DMS 273 (cell line): ENCODE data around the gene WWC2.
A peak's percentile ranks its signal among the peaks of the same experiment; 100 is the strongest.
"Not testable (repeated sequence)": the region's sequence is repeated elsewhere in the genome, so short reads cannot be mapped to it uniquely, and the experiment has no call there.

Experiments used
- DNase-seq: peaks from one replicate; lab custom pipeline; 2025; ENCODE audit not compliant: unreplicated experiment; lab: John Stamatoyannopoulos, UW

The WWC2 gene

GRCh38 chr4:183289688-183290087 is 190.6 kb downstream of the WWC2 start:
- peak; percentile 2 for DNase-seq

- DNase-seq, result no peak
Measured at GRCh38 chr4:183291070-183291469, 192.0 kb downstream of the WWC2 start.

DNA sequence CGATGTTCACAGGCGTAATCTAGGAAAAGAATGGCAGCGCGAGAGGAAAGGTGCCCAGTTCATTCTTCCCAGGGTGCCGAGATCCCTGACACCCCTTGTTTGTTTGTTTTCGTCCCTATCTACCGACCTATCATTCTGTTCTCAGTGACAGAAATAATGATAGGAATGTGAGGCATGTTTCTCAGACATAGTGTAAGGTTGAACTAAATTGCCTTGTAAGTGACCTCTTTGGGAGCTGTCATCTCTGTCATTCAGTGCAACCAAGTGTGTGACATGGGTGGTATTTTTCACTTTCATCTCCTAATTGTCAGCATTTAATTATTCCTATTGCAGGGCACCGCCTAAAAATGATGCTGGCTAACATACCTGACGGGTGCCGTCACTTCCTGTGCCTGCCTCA is 196.7 kb downstream of the WWC2 start:
- no peak for DNase-seq

DNA sequence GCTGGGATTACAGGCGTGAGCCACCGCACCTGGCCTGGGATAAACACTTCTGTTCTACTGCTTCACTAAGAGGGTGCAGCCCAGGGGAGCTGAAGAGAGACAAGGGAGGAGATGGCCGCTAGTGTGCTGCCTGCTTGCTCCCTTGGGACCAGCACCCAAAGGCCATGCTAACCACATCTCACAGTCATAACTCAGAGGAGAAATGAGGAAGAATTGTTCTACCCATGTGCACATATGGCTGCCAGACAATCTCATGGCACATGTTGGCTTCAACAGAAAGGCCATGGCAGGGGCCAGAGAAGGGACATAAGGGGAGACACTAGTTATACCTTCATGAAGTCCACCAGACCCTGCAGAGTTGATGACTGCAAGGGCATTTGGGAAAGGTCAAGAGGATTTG is 198.6 kb downstream of the WWC2 start:
- no peak for DNase-seq

DNA sequence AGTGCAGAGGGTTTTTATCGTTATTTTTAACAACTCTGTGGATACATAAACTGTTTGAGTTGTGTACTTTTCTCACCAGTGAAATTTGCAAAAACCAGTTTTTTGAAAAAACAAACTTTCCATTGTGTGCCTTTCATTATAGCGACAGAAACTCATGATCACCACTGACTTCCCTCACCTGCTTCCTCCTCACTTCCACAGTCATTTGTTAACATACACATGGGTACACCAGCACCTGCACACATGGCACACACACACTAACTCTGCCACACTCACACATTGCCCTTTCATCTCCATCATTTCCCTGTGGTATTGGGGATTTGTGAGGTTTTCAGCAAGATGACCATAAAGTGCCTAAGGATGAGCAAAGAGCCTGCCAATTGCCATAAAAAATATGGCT is 200.4 kb downstream of the WWC2 start:
- no peak for DNase-seq

DNA sequence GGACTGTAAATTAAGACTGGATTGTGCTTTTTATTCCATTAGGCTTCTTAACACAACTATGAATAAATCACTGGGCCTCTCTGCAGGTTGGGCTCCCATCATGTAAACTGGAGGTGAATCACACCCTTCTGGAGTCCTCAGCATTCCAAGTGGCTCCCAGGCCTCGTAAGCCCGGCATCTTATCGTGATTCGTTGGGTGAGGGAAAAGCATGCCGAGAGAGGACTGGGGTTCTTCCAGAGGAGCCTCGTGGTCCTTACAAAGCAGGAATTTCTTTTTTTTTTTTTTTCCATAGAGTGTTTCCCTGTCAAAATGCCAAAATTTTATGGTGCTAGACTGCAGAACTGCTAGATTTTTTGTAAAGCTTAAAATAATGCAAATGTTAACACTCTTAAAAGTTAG is 201.0 kb downstream of the WWC2 start:
- no peak for DNase-seq

- DNase-seq, result no peak
Measured at GRCh38 chr4:183300655-183301054, 201.6 kb downstream of the WWC2 start.

- DNase-seq, result no peak
Measured at GRCh38 chr4:183303301-183303700, 204.2 kb downstream of the WWC2 start.

DNA sequence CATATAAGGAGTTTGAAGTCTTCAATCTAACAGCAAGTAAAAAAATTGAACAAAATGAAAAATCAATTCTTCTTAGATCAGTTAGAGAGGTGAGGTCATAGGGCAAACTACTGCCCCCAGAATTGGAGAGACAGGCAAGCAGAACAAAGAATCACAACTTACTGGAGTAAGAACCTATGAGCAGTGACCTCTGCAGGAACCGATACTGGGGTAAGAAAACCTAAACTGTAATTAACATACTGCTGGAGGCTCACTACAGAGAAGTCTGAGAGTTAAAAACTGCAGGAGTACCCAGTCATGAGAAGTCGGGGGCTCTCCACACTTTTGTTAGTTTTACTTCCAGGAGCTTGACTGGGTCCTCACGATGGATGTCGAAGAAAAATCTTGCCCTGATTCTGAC is 205.0 kb downstream of the WWC2 start:
- no peak for DNase-seq

GRCh38 chr4:183304538-183304937 is 205.5 kb downstream of the WWC2 start:
- no peak for DNase-seq

DNA sequence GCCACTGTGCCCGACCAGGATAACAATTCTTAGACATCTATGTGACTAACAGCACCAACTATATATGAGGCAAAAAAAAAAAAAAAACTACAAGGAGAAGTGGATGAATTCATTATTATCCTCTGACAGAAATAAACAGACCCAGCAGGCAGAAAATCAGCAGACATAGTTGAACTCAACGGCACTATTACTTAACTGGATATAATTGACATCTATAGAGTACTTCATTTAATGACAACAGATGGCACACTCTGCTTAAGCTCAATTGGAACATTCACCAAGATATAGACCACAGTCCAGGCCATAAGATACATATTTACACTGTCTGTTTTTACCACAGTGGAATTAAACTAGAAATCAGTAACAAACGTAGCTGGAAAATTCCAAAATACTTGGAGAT is 207.8 kb downstream of the WWC2 start:
- peak; percentile 44 for DNase-seq

- DNase-seq, result peak; percentile 31
Measured at GRCh38 chr4:183312841-183313240, 213.8 kb downstream of the WWC2 start.

GRCh38 chr4:183314336-183314735 is 215.3 kb downstream of the WWC2 start:
- no peak for DNase-seq

DNA sequence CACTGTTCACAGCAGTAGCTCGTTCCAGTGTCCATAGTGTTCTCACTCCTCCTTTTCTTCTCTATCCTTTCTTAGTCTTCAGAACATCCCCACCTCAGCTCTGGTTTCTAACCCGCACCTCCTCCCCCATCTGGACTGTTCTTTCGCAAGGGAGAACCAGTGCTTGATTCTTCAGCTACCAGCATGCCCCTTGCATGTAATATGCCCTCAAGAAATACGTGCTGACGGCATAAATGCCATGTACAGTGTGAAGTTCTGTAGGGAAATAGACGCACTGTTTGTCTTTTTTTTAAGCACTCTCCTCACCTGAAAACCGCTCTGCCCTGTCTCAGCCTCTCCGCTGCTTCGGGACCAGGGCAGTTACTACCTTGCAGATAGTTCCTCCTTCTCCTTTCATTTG is 215.7 kb downstream of the WWC2 start:
- no peak for DNase-seq

DNA sequence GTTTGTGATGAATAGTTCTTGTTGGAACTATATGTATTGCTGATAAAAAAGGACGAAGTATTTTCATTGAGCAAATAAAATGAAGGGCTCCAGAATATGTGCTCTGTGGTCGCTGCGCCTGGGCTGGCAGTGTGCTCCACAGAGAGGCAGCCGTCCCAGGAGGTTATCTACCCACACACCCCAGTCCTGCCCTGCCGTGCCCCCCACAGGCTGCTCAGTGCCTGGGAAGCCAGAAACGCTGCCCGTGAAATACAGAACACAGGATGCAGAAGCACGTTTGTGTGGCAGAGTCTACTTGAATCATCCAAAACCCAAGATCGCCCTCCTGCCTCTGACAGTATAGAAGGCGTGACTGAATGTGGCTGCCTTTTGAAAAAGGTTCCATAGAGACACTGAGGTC is 219.6 kb downstream of the WWC2 start:
- DNase-seq, result no peak

- DNase-seq, result no peak
Measured at GRCh38 chr4:183320211-183321059, 221.4 kb downstream of the WWC2 start, which contains the start of gene CLDN22. TSS of gene CLDN22 (minus strand) at chr4:183320276. CDS start at chr4:183320218, 58 bp downstream.

GRCh38 chr4:183321079-183321478 is 222.0 kb downstream of the WWC2 start:
- DNase-seq, result no peak

GRCh38 chr4:183321516-183321915 is 222.5 kb downstream of the WWC2 start:
- no peak for DNase-seq

GRCh38 chr4:183322326-183322725 is 223.3 kb downstream of the WWC2 start, which contains the start of gene CLDN24:
TSS of gene CLDN24 (minus strand) at chr4:183322426. CDS start at chr4:183322426, 0 bp downstream.
- no peak for DNase-seq

DNA sequence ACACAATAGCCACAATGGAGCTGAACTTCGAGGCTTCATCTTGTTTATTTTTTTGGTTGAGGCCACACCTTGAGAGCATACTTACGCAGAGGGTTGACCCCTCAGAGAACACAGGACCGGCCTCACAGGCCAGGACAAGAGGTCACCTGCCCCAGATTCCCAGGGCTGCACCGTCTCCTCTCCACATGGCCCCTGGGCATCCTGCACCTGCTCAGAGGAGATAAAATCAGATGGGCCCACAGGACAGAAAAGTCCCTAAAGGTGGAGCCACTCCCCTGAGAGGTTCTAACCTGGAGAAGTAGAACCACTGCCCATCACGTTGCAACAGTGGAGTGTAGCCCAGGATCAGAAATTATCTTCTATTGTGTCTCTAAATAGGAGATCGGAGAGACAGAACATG is 224.2 kb downstream of the WWC2 start:
- DNase-seq, result no peak

DNA sequence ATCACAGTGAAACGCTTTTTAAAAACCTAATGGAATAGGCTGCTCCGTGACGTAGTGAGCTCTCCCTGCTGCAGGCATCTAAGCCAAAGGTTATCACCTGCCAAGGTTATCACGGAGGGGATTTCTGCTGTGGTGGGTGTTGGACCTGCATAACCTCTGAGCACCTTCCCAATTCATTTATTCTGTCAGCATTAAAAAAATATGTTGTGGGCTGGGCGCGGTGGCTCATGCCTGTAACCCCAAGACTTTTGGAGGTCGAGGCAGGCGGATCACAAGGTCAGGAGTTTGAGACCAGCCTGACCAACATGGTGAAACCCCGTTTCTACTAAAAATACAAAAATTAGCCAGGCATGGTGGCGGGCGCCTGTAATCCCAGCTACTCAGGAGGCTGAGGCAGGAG is 225.0 kb downstream of the WWC2 start:
- DNase-seq, result not testable (repeated sequence)

DNA sequence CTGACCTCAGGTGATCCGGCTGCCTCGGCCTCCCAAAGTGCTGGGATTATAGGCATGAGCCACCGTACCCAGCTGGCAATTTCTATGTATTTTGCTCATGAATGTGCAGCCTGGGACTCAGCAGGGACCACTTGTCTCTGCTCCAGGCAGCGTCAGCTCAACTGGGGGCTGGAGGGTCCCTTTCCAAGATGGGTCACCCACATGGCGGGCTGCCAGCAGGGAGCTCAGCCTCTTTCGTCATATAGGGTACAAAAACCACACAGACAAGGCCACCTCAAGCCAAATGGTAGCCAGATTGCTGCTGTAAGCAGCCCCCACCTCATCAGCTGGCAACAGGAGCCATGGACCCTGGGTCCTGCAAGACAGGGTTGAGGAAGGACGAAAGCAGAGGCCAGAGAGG is 225.6 kb downstream of the WWC2 start:
- no peak for DNase-seq

- not testable (repeated sequence) for DNase-seq
Measured at GRCh38 chr4:183326387-183326786, 227.3 kb downstream of the WWC2 start.
